Measurements from ENCODE around the gene C15orf62. TPM values are rescaled to one million over a fixed set of nuclear protein-coding genes. Genes with fewer than 3 reads are reported as not detected.

Gene C15orf62
- total RNA-seq, 1 experiment from 2014 or later = 0.72 TPM

GRCh38 chr15:40790718-40791117, 20.9 kb downstream of the C15orf62 start:
- Mint-ChIP-seq H3K27me3 (ENCODE audit: low read depth) (no peaks in the 10 kb centered on the region), H3K9me3 (no peaks in the 10 kb centered on the region), H3K4me3 (no peak overlapping the region), H3K27ac (no peak overlapping the region), H3K36me3 (peaks cover 10% of the 10 kb centered on the region), H3K4me1 (peaks cover 53% of the 10 kb centered on the region)
- TF ChIP-seq, protein P1, sequence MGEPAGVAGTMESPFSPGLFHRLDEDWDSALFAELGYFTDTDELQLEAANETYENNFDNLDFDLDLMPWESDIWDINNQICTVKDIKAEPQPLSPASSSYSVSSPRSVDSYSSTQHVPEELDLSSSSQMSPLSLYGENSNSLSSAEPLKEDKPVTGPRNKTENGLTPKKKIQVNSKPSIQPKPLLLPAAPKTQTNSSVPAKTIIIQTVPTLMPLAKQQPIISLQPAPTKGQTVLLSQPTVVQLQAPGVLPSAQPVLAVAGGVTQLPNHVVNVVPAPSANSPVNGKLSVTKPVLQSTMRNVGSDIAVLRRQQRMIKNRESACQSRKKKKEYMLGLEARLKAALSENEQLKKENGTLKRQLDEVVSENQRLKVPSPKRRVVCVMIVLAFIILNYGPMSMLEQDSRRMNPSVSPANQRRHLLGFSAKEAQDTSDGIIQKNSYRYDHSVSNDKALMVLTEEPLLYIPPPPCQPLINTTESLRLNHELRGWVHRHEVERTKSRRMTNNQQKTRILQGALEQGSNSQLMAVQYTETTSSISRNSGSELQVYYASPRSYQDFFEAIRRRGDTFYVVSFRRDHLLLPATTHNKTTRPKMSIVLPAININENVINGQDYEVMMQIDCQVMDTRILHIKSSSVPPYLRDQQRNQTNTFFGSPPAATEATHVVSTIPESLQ (CRISPR knock-in tag; IDR thresholded peaks at IDR 0.05) = no peak
- TF ChIP-seq OVOL2 (CRISPR knock-in tag; IDR thresholded peaks at IDR 0.05; ENCODE audit: borderline replicate concordance) (no peak), ATF1 (CRISPR knock-in tag; IDR thresholded peaks at IDR 0.05) (no peak), SMAD4 (CRISPR knock-in tag; IDR thresholded peaks at IDR 0.05) (no peak), TCF7 (CRISPR knock-in tag; IDR thresholded peaks at IDR 0.05; ENCODE audit: low read depth) (no peak), ZNF423 (CRISPR knock-in tag; IDR thresholded peaks at IDR 0.05) (no peak), MYBL2 (CRISPR knock-in tag; IDR thresholded peaks at IDR 0.05) (no peak), SMAD3 (CRISPR knock-in tag; IDR thresholded peaks at IDR 0.05; ENCODE audit: borderline replicate concordance) (no peak), ZNF121 (CRISPR knock-in tag; IDR thresholded peaks at IDR 0.05) (no peak), CREB1 (CRISPR knock-in tag; IDR thresholded peaks at IDR 0.05) (no peak), ZNF416 (CRISPR knock-in tag; IDR thresholded peaks at IDR 0.05) (no peak), E2F4 (CRISPR knock-in tag; IDR thresholded peaks at IDR 0.05; ENCODE audit: borderline replicate concordance, low read depth) (no peak), SOX15 (CRISPR knock-in tag; IDR thresholded peaks at IDR 0.05) (no peak), TEAD4 (CRISPR knock-in tag; IDR thresholded peaks at IDR 0.05) (no peak), ELF4 (CRISPR knock-in tag; IDR thresholded peaks at IDR 0.05; ENCODE audit: low read depth) (no peak), AR (CRISPR knock-in tag; IDR thresholded peaks at IDR 0.05) (no peak)
- TF ChIP-seq, protein P2, sequence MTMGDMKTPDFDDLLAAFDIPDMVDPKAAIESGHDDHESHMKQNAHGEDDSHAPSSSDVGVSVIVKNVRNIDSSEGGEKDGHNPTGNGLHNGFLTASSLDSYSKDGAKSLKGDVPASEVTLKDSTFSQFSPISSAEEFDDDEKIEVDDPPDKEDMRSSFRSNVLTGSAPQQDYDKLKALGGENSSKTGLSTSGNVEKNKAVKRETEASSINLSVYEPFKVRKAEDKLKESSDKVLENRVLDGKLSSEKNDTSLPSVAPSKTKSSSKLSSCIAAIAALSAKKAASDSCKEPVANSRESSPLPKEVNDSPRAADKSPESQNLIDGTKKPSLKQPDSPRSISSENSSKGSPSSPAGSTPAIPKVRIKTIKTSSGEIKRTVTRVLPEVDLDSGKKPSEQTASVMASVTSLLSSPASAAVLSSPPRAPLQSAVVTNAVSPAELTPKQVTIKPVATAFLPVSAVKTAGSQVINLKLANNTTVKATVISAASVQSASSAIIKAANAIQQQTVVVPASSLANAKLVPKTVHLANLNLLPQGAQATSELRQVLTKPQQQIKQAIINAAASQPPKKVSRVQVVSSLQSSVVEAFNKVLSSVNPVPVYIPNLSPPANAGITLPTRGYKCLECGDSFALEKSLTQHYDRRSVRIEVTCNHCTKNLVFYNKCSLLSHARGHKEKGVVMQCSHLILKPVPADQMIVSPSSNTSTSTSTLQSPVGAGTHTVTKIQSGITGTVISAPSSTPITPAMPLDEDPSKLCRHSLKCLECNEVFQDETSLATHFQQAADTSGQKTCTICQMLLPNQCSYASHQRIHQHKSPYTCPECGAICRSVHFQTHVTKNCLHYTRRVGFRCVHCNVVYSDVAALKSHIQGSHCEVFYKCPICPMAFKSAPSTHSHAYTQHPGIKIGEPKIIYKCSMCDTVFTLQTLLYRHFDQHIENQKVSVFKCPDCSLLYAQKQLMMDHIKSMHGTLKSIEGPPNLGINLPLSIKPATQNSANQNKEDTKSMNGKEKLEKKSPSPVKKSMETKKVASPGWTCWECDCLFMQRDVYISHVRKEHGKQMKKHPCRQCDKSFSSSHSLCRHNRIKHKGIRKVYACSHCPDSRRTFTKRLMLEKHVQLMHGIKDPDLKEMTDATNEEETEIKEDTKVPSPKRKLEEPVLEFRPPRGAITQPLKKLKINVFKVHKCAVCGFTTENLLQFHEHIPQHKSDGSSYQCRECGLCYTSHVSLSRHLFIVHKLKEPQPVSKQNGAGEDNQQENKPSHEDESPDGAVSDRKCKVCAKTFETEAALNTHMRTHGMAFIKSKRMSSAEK (CRISPR knock-in tag; IDR thresholded peaks at IDR 0.05; ENCODE audit: borderline replicate concordance) = no peak
- TF ChIP-seq, protein P3, sequence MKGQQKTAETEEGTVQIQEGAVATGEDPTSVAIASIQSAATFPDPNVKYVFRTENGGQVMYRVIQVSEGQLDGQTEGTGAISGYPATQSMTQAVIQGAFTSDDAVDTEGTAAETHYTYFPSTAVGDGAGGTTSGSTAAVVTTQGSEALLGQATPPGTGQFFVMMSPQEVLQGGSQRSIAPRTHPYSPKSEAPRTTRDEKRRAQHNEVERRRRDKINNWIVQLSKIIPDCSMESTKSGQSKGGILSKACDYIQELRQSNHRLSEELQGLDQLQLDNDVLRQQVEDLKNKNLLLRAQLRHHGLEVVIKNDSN (CRISPR knock-in tag; IDR thresholded peaks at IDR 0.05) = no peak
- TF ChIP-seq, protein P4, sequence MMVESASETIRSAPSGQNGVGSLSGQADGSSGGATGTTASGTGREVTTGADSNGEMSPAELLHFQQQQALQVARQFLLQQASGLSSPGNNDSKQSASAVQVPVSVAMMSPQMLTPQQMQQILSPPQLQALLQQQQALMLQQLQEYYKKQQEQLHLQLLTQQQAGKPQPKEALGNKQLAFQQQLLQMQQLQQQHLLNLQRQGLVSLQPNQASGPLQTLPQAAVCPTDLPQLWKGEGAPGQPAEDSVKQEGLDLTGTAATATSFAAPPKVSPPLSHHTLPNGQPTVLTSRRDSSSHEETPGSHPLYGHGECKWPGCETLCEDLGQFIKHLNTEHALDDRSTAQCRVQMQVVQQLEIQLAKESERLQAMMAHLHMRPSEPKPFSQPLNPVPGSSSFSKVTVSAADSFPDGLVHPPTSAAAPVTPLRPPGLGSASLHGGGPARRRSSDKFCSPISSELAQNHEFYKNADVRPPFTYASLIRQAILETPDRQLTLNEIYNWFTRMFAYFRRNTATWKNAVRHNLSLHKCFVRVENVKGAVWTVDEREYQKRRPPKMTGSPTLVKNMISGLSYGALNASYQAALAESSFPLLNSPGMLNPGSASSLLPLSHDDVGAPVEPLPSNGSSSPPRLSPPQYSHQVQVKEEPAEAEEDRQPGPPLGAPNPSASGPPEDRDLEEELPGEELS (CRISPR knock-in tag; IDR thresholded peaks at IDR 0.05) = no peak
- CTCF ChIA-PET = interaction anchor here (1.5 to 2.2 kb wide), 2 partner anchors 67 to 103 kb away, joined by 3 to 6 read pairs; partner anchors contain the start of gene VPS18
- ATAC-seq (no peak), DNase-seq (ENCODE audit: low spot score) (no peak)
- POLR2A ChIA-PET = no interaction called here
